NB4 (cell line): ENCODE measurements around the gene TEAD4.

Experiments
- DNase-seq: peaks from one replicate; pipeline ENCODE4 v3.0.0; 2010; ENCODE audit warnings: low read depth
- H3K4me3 ChIP-seq: one replicate; pipeline ENCODE4 v1.5.1; 2011; ENCODE audit warnings: mild to moderate bottlenecking, low read depth, low read length, moderate library complexity
- CTCF ChIP-seq: IDR thresholded peaks from one replicate; pipeline ENCODE4 v1.5.1; 2012; ENCODE audit warnings: low read depth, low read length
- MAX ChIP-seq: IDR thresholded peaks from 2 replicates; pipeline ENCODE4 v1.6.1; 2011; ENCODE audit warnings: low read depth, low read length
- MYC ChIP-seq: IDR thresholded peaks from 2 replicates; pipeline ENCODE4 v1.6.1; 2011; ENCODE audit warnings: low read depth, low read length
- POLR2A ChIP-seq: IDR thresholded peaks from 2 replicates; pipeline ENCODE4 v1.6.1; 2011; ENCODE audit warnings: mild to moderate bottlenecking; ENCODE audit not compliant: insufficient read length; ENCODE audit errors: extremely low read depth

TEAD4 gene

GRCh38 chr12:2976581-2976996, 17.4 kb downstream of the TEAD4 start:
- no peak for DNase-seq
- no peak for TF ChIP-seq CTCF
- no peak overlapping the region for H3K4me3 ChIP-seq

- DNase-seq: no peak
- no peak for TF ChIP-seq CTCF
- no peak for TF ChIP-seq MYC
- TF ChIP-seq MAX: no peak
- no peak for TF ChIP-seq POLR2A
- no peak overlapping the region for H3K4me3 ChIP-seq
Measured at GRCh38 chr12:2977776-2978175, 18.6 kb downstream of the TEAD4 start.

- H3K4me3 ChIP-seq: no peak overlapping the region
- TF ChIP-seq CTCF (no peak), POLR2A (no peak), MYC (no peak), MAX (no peak)
- DNase-seq: no peak
Measured at GRCh38 chr12:2979806-2980205, 20.6 kb downstream of the TEAD4 start.

GRCh38 chr12:2980630-2981029, 21.4 kb downstream of the TEAD4 start:
- H3K4me3 ChIP-seq: no peak overlapping the region
- DNase-seq: no peak
- no peak for TF ChIP-seq MYC
- TF ChIP-seq POLR2A: no peak
- no peak for TF ChIP-seq CTCF
- TF ChIP-seq MAX: no peak

GRCh38 chr12:2982361-2982760, 23.2 kb downstream of the TEAD4 start:
- no peak overlapping the region for H3K4me3 ChIP-seq
- DNase-seq: no peak
- TF ChIP-seq POLR2A (no peak), CTCF (no peak), MYC (no peak), MAX (no peak)

- no peak for DNase-seq
- H3K4me3 ChIP-seq: no peak overlapping the region
- TF ChIP-seq CTCF: no peak
Measured at GRCh38 chr12:2984249-2984648, 25.1 kb downstream of the TEAD4 start.
